ENCODE measurements around the gene DAB2. TPM values are rescaled to one million over a fixed set of nuclear protein-coding genes. Genes with fewer than 3 reads are reported as not detected.

Gene DAB2
- total and polyA plus RNA-seq, 2 donors from 2014 or later = 138 to 199 TPM

DNA sequence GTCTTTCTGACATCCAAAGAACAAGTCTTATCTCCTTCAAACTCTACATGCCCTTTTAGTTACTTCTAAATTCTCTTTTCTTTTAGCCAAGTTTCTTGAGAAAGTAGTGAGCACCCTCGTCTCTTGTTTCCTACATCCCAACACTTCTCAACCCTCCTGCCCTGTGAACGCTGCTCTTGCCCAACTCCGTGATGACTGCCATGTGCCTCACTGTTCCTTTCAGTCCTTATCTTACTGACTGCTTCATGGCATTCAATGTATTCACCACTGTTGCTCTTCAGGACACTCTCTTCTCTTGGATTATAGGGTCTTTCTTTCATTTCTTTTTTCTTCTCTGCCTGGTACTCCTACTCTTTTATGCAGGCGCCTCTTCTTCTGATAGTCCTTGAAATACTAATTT, 75.3 kb downstream of the DAB2 start:
- H3K27ac ChIP-seq (ENCODE audit: low read depth in 2 of 2, low read length in 2 of 2) = no peak overlapping the region
- FAIRE-seq = no peak
- intact Hi-C loops (cut with DNase I) = no loop called here

DNA sequence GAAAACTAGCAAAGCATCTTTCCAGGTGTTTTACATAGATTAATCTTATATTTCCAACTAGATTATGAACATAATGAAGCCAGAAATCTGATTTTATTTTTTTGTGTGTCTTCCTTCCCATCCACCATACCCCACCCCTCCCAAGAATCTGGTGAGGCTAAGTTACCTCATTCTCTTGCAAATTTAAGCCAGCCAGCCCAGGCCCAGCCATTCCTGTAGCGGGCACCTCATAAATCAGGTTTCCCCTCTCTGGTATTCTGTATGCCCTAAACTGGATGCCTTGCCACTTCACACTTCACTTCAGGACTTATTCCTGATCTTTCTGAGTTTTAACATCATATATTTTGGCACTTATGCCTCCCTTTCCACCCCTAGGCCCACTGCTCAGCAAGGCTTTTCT, 82.3 kb downstream of the DAB2 start:
- intact Hi-C loops (cut with DNase I) = no loop called here
- FAIRE-seq = no peak

More for the DNA sequence above, 75.3 kb downstream of the DAB2 start:
- Histone ChIP-seq H3K4me3 (ENCODE audit: low read length in 3 of 3) (no peak overlapping the region), H3K36me3 (ENCODE audit: control insufficient read depth in 2 of 3, insufficient read depth in 3 of 3, low read length in 3 of 3) (no peaks in the 10 kb centered on the region), H3K27me3 (ENCODE audit: control insufficient read depth, insufficient read depth, low read length) (no peaks in the 10 kb centered on the region), H3K9ac (ENCODE audit: low read length in 3 of 3) (no peak overlapping the region), H3K9me3 (ENCODE audit: control insufficient read depth in 2 of 3, insufficient read depth in 1 of 3, low read length in 3 of 3) (peaks cover 0 to 5% (median 0%) of the 10 kb centered on the region in 3 donors), H3K4me1 (ENCODE audit: control insufficient read depth in 2 of 3, insufficient read depth in 2 of 3, low read depth in 1 of 3, low read length in 3 of 3) (no peaks in the 10 kb centered on the region)
- DNase-seq = no peak
- TF ChIP-seq, protein P1, sequence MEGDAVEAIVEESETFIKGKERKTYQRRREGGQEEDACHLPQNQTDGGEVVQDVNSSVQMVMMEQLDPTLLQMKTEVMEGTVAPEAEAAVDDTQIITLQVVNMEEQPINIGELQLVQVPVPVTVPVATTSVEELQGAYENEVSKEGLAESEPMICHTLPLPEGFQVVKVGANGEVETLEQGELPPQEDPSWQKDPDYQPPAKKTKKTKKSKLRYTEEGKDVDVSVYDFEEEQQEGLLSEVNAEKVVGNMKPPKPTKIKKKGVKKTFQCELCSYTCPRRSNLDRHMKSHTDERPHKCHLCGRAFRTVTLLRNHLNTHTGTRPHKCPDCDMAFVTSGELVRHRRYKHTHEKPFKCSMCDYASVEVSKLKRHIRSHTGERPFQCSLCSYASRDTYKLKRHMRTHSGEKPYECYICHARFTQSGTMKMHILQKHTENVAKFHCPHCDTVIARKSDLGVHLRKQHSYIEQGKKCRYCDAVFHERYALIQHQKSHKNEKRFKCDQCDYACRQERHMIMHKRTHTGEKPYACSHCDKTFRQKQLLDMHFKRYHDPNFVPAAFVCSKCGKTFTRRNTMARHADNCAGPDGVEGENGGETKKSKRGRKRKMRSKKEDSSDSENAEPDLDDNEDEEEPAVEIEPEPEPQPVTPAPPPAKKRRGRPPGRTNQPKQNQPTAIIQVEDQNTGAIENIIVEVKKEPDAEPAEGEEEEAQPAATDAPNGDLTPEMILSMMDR (IDR thresholded peaks at IDR 0.05; ENCODE audit: borderline replicate concordance, extremely low read depth, insufficient read depth) = no peak

DNA sequence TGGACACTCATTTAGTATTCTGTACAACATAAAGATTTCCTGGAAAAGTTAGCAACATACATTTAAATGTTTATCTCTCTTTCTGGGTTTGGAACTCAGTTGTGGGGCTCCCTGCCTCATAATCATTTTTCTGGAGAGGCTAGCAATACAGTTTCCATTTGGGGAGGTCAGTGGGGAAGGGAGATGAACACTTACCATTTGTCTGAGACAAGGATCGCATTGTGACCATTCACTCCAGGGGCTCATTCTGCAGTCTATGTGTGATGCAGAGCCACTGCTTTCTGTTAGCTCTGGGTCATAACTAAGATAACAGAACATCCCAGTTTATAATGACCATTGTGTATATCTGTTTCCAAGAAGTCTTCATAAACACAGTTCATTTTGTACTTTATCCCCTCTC, 82.9 kb downstream of the DAB2 start:
- intact Hi-C loops (cut with DNase I) = no loop called here
- H3K36me3 ChIP-seq (ENCODE audit: control insufficient read depth in 2 of 3, insufficient read depth in 3 of 3, low read length in 3 of 3) = no peaks in the 10 kb centered on the region

More for the DNA sequence above, 82.3 kb downstream of the DAB2 start:
- Histone ChIP-seq H3K9me3 (ENCODE audit: control insufficient read depth in 2 of 3, insufficient read depth in 1 of 3, low read length in 3 of 3) (no peaks in the 10 kb centered on the region), H3K27ac (ENCODE audit: low read depth in 2 of 2, low read length in 2 of 2) (no peak overlapping the region), H3K36me3 (ENCODE audit: control insufficient read depth in 2 of 3, insufficient read depth in 3 of 3, low read length in 3 of 3) (no peaks in the 10 kb centered on the region), H3K27me3 (ENCODE audit: control insufficient read depth, insufficient read depth, low read length) (no peaks in the 10 kb centered on the region), H3K9ac (ENCODE audit: low read length in 3 of 3) (no peak overlapping the region), H3K4me3 (ENCODE audit: low read length in 3 of 3) (no peak overlapping the region), H3K4me1 (ENCODE audit: control insufficient read depth in 2 of 3, insufficient read depth in 2 of 3, low read depth in 1 of 3, low read length in 3 of 3) (no peaks in the 10 kb centered on the region)
- TF ChIP-seq, protein P1 (IDR thresholded peaks at IDR 0.05; ENCODE audit: borderline replicate concordance, extremely low read depth, insufficient read depth) = no peak
- no peak for DNase-seq

More for the DNA sequence above, 82.9 kb downstream of the DAB2 start:
- Histone ChIP-seq H3K4me1 (ENCODE audit: control insufficient read depth in 2 of 3, insufficient read depth in 2 of 3, low read depth in 1 of 3, low read length in 3 of 3) (no peaks in the 10 kb centered on the region), H3K27me3 (ENCODE audit: control insufficient read depth, insufficient read depth, low read length) (no peaks in the 10 kb centered on the region), H3K9me3 (ENCODE audit: control insufficient read depth in 2 of 3, insufficient read depth in 1 of 3, low read length in 3 of 3) (no peaks in the 10 kb centered on the region), H3K9ac (ENCODE audit: low read length in 3 of 3) (no peak overlapping the region), H3K4me3 (ENCODE audit: low read length in 3 of 3) (no peak overlapping the region), H3K27ac (ENCODE audit: low read depth in 2 of 2, low read length in 2 of 2) (no peak overlapping the region)
- TF ChIP-seq, protein P1 (IDR thresholded peaks at IDR 0.05; ENCODE audit: borderline replicate concordance, extremely low read depth, insufficient read depth) = no peak
- DNase-seq (no peak), FAIRE-seq (no peak)

All from kidney (tissue), 14 donors.